ENCODE measurements around the gene SPRR1A. TPM values are rescaled to one million over a fixed set of nuclear protein-coding genes. Genes with fewer than 3 reads are reported as not detected.

The SPRR1A gene
- total RNA-seq, result not detected

- no peak within 1 kb of the TSS for H3K4me3 ChIP-seq
- H3K27me3 ChIP-seq, result no peaks in the 10 kb centered on the region
- no peak for TF ChIP-seq CTCF (IDR thresholded peaks at IDR 0.05)
- no peak for TF ChIP-seq POLR2A (IDR thresholded peaks at IDR 0.05)
- no peaks in the 10 kb centered on the region for H3K4me1 ChIP-seq
- no peak for DNase-seq
- H3K9me3 ChIP-seq, result no peaks in the 10 kb centered on the region
- H3K36me3 ChIP-seq, result no peaks in the 10 kb centered on the region
- intact Hi-C loops (cut with DNase I; ENCODE audit: low total_unique reads), result no loop called here
- H3K27ac ChIP-seq, result no peak within 1 kb of the TSS
Measured at GRCh38 chr1:152983743-152984142, at the start of gene SPRR1A. TSS of gene SPRR1A (plus strand) at chr1:152984081. CDS start at chr1:152985231, 1,150 bp downstream.

GRCh38 chr1:152940614-152941013 lies 43.3 kb upstream of the SPRR1A start:
- no peak for DNase-seq

GRCh38 chr1:152941037-152941711 lies 42.7 kb upstream of the SPRR1A start:
- H3K4me1 ChIP-seq, result no peaks in the 10 kb centered on the region
- H3K4me3 ChIP-seq, result no peak overlapping the region
- H3K27me3 ChIP-seq, result no peaks in the 10 kb centered on the region
- H3K36me3 ChIP-seq, result no peaks in the 10 kb centered on the region
- no peaks in the 10 kb centered on the region for H3K9me3 ChIP-seq
- no peak for DNase-seq
- intact Hi-C loops (cut with DNase I; ENCODE audit: low total_unique reads), result no loop called here
- TF ChIP-seq POLR2A (IDR thresholded peaks at IDR 0.05) (no peak), CTCF (IDR thresholded peaks at IDR 0.05) (no peak)
- no peak overlapping the region for H3K27ac ChIP-seq

More at GRCh38 chr1:152940614-152941013, 43.3 kb upstream of the SPRR1A start:
- Histone ChIP-seq H3K36me3 (no peaks in the 10 kb centered on the region), H3K9me3 (no peaks in the 10 kb centered on the region), H3K27ac (no peak overlapping the region), H3K4me1 (no peaks in the 10 kb centered on the region), H3K27me3 (no peaks in the 10 kb centered on the region), H3K4me3 (no peak overlapping the region)
- no peak for TF ChIP-seq POLR2A (IDR thresholded peaks at IDR 0.05)
- no peak for TF ChIP-seq CTCF (IDR thresholded peaks at IDR 0.05)
- intact Hi-C loops (cut with DNase I; ENCODE audit: low total_unique reads), result no loop called here

- DNase-seq, result no peak
- intact Hi-C loops (cut with DNase I; ENCODE audit: low total_unique reads), result no loop called here
- no peaks in the 10 kb centered on the region for H3K27me3 ChIP-seq
- H3K4me1 ChIP-seq, result no peaks in the 10 kb centered on the region
- no peaks in the 10 kb centered on the region for H3K9me3 ChIP-seq
- no peaks in the 10 kb centered on the region for H3K36me3 ChIP-seq
- TF ChIP-seq CTCF (IDR thresholded peaks at IDR 0.05), result no peak
- no peak for TF ChIP-seq POLR2A (IDR thresholded peaks at IDR 0.05)
- no peak overlapping the region for H3K4me3 ChIP-seq
- no peak overlapping the region for H3K27ac ChIP-seq
Measured at GRCh38 chr1:152942161-152942560, 41.7 kb upstream of the SPRR1A start.

GRCh38 chr1:152946248-152946647 lies 37.6 kb upstream of the SPRR1A start:
- no peak for TF ChIP-seq CTCF (IDR thresholded peaks at IDR 0.05)
- TF ChIP-seq POLR2A (IDR thresholded peaks at IDR 0.05), result no peak
- intact Hi-C loops (cut with DNase I; ENCODE audit: low total_unique reads), result no loop called here
- Histone ChIP-seq H3K4me3 (no peak overlapping the region), H3K27me3 (no peaks in the 10 kb centered on the region), H3K36me3 (no peaks in the 10 kb centered on the region), H3K27ac (no peak overlapping the region), H3K9me3 (no peaks in the 10 kb centered on the region), H3K4me1 (no peaks in the 10 kb centered on the region)
- DNase-seq, result no peak
